Activated T-cell treated with anti-CD3 and anti-CD28 coated beads, Interleukin-2, amount 50 U/mL, for 1 hour (primary cell): ENCODE results near the gene PADI3.

Experiments
- DNase-seq: peaks from one replicate; pipeline ENCODE4 v3.0.0-alpha.2; 2020

The PADI3 gene

DNA sequence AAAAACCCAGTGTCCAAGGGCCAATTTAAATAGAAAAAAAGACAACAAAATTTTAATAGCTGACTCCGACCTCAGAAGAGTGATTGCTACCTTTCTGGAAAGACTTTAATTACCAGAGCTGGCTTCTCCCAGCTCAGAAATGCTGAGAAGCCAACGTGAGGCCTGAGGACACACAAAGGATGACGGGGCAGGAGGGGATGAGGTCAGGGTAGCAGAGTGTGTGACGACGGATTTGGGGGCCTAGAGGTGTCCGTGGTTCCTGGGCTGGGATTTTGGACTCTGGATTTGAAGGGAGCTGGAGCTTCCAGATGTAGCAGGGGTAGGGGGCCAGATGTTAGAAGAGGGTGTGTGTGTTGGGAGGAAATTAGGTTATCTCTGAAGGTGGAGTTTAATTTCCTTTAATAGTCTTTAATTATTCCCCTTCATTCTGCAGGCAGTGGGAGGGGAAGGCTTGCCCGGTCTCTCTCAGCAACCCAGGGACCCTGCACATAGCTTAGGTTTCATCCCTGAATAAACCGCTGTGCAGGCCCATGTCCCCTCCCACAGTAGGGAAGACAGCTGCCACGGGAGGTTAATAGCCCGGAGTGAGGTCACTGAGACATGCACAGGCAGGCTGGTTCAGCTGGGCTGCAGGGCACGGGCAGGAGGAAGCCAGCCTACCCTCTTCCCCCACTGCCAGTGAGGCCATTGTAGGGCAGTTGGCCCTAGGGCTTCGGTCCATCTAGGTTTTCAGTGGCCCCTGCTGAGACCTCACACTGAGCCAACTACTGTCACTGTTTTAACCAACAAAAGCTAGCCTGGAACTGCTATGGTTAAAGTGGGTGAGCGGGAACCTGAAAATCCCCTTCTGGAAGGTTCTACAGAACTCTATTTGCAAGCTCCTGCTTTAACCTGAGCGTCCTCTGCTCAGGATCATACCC is 3.8 kb upstream of the PADI3 start:
- DNase-seq = no peak

DNA sequence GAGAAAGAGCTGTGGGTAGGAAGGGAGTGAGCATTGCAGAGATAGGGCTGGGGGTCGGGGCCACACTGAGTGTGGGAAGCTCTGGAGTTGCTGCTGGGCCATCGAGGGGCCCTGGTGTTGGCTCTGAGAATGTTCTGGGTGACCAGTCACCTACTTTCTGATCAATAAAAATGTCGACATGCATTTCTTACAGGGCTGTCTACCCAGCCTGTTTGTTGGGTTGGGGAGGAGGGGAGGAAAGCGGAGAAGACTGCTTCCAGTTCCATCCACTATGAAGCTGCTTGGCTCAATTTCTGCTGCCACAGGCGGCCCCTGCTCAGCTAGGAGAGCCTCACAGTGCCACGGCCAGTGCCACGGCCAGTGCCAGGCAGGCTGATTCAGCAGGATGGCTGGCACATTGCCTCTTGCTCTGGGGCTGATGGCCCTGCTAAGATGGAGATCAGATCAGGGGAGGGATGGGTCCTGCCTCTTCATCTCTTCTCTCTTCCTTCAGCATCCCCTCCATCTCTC is 3.0 kb upstream of the PADI3 start:
- no peak for DNase-seq

DNA sequence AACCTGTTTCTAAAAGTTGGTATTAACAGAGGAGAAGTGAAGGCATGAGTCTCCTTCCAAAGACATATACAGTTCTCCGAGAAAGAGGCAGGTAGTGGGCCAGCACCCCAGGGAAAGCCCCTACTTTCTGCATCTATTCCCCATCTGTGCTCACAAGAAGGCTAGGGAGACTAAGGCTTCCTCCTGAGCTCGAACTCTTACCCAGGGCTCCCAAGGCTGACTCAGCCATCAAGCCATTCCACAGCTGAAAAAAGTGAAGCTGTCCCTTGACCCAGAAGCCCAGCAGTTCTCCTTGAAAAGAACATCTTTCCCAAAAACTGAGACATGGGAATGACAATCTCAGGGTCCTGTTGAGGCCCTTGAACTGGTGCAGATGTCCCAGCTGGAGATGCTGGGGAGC is 1.9 kb upstream of the PADI3 start:
- DNase-seq = no peak

DNA sequence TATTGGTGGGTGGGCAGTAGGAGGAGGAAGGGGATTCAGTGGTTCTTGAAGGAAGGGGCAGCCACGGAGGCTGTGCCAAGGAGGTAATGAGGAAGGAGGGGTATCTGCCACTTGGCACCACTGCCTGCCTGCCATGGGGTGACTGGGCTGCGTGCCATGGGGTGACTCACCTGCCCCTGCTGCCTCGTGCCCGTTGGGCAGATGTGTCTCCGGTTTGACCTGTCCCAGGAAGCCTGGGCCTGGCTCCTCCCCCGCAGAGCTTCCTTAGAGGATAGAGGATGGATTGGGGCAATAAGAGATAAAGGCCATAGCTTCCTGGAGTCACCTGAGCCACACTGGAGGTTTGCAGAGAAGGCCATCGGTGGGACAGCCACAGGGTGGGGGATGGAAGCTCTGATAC is 1.7 kb downstream of the PADI3 start:
- no peak for DNase-seq

DNA sequence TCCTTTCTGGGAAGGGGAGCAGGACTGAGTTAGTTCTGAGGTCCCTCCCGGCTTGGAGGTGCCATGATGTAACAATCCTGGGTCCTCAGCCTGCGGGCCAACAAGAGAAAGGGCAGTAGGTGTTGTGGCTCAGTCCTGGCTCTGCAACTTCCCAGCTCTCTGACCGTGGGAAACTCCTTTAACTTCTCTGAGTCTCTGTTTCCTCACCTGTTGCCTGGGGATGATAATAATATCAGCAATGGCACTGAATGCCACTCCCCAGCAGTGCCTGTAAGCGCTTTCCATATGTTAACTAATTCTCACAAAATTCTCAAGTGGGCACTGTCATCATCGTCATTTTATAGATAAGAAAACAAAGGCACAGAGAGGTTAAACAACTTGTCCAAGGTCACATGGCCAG is 2.3 kb downstream of the PADI3 start:
- no peak for DNase-seq

DNA sequence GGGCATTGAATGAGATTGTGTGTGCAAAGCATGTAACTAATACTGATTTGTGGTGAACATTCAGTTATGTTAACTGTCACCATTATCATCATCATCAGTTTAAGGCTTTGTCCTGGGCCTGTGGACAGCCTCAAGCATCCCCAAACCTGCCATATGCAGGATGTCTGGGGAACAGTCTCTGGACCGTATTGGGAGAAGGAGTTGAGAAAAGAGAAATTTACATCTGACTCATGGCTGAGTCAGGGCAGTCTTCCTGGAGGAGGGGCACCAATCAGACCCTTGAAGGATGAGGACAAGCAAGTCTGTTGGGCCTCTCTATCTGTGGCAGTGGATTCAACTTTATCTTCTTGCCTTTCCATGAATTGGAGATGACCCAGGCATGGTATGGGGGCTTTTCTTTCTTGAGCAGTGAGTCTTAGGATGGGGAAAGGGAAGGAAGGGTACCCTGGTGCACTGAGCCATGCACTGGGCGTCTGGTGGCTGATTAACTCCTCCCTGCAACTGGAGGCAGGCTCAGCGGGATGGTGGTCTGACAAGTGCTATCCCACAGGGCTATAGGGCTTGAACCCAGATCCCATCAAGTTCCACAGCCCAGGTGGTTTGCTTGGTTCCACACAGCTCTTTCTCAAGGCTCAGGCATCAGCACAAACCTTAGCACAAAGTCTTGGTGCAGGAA is 2.9 kb downstream of the PADI3 start:
- no peak for DNase-seq

DNA sequence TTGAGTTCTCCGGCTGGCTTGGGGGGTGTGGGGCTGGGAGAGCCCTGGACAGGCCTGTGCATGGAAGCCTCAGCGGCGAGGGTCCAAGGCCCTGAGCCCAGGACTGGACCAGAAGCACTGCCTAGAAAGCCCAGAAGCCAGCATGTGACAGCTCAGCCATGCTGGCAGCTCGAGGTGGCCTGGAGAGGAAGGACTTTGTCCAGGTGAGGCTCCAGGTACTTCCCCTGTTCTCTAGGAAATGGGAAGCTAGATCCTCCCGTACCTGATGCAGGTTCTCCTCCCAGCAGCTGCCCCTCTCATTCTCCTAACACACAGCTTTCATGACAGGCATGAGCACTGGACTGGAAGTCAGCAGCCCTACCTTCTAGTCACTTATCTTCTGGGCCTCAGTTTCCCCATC is 6.4 kb downstream of the PADI3 start:
- DNase-seq = no peak

DNA sequence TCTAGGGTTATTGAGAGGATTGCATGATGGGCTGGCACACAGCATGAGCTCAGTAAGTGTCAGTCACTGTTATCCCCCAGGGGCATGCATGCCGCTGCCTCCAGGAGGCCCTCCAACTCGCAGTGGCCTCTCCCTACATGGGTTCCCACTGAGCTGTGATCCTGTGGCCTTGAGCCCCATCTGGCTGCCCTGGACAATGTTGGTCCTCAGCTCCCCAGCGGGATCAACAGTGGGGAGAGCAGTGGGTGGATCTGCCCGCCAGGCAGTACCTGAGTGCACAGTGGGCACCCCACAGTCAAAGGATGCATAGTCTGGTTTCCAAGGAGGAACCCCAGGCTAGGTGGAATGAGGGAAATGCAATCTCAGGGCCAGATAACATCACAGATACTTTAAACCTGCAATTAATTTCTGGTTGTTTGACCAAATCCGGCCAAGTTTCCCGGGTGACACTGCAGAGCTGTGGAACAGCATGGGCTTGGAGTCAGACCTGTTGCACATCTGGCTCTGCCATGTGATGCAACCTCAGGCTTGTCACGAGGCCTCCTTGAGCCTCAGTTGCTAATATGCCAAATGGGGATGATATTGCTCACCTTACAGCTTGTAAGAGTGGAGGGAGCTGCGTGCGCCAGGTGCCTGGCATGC is 9.3 kb downstream of the PADI3 start:
- no peak for DNase-seq

DNA sequence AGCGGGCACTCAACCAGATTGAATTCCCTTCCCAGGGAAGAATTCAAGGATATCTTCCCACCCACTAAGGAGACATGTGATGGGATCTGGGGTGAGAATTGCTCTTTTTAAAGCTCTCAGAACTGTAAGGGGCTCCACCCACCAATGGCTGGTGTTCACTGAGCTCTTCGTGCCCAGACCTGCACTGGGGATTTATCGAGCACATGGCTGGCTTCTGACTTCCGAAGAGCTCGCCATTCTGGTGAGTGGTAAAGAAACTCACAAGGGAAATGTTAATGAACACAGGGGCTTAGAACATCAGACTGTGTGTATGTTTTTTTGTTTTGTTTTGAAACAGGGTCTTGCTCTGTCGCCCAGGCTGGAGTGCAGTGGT is 9.8 kb downstream of the PADI3 start:
- no peak for DNase-seq

DNA sequence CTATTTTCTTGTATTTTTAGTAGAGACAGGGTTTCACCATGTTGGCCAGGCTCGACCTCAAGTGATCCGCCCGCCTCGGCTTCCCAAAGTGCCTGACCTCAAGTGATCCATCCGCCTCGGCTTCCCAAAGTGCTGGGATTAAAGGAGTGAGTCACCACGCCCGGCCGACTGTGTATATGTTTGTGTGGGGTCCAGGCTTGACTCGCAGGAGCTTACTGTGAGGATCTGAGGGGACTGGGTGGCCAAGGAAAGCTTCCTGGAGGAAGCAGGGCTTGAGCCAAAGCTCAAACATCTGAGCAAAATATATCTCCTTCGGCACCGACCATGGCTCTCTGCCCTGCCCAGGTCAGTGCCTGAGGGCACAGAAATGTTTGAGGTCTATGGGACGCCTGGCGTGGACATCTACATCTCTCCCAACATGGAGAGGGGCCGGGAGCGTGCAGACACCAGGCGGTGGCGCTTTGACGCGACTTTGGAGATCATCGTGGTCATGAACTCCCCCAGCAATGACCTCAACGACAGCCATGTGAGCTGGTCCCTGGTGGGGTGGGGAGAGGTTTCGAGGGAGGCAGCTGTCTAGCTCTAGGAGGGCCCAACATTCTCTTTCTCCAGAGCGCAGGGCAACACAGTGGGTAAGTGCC is 10.5 kb downstream of the PADI3 start:
- DNase-seq = no peak

DNA sequence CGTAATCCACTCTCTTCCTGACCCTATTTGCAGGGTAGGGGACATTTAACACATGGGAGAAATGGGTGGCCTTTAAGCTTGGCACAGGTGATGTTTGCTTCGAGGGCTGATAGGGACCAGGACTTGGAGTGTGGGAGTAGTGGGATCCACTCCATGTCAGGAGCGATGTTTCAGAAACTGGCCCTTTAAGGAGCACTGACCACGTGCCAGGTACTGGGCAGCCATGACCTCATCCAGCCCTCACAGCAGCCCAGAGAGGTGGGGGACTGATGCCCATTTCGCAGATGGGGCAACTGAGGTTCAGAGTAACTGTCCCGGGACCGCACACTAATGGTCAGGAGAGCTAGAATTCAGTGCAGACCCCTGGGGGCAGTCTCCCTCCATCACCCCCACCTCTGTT is 11.4 kb downstream of the PADI3 start:
- no peak for DNase-seq

DNA sequence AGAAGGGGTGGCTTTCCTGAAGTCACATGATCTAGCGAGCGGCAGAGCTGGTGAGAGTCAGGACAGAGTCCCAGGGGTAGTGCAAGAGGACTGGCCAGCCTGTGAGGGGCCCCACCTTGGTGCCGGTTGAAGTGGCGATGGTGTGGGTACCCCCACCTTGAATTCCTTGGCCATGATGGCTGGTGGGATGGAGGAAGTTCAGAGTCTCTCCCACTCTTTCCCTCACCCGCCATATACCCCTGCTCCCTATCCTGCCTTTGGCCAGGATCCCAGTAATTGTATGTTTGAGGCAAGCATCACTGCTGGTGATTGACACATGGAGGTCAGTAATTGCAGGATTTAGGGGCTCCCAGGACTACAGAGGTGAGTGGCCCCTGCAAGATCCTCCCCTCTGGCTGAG is 11.8 kb downstream of the PADI3 start:
- DNase-seq = no peak

DNA sequence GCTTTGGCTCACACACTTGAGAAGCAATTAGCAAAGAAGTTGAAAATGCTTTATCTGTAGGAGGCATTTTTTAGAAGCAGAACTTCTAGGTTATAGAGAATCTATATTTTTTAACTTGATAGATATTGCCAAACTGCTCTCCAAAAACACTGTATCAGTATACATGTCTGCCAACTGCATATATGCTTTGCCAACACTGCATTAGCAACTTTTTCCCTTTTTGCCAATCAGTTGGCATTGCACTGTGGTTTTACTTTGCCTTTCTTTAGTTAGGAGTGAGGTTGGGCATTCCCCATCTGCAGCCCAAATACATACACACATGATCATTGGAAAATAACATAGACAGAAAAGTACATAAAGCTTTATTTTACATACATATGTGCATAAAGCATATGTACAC is 15.0 kb downstream of the PADI3 start:
- DNase-seq = no peak

DNA sequence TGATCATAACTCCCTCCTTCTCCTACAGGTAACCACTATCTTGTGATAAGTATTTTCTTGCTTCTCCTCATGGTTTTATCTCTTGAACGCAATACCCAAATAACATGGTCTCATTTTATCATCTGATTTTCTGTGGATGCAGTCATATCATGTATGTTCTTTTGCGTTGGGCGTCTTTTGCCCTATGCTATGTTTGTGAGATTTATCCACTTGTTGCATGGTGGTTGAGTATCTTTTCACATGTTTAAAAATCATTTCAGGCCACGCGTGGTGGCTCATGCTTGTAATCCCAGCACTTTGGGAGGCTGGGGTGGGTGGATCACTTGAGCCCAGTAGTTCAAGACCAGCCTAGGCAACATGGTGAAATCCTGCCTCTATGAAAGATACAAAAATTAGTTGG is 15.6 kb downstream of the PADI3 start:
- no peak for DNase-seq

DNA sequence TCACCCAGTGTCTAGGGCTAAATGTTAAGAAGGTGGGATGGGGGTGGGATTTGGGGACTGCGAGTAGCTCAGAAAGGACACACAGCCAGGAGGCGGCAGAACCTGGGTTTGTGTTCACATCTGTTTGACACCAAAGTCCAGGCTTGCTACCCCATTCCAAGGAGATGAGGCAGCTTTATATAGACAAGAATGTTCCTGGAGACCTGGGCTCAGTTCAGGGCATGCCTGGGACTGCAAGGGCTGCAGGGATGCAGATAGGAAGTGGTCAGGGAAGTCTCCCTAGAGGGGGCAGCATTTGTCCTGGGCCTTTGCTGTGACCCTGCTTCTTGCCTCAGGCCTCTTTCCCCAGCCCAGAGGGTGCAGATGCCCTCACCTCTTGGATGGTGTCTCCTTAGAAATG is 16.3 kb downstream of the PADI3 start:
- DNase-seq = no peak

DNA sequence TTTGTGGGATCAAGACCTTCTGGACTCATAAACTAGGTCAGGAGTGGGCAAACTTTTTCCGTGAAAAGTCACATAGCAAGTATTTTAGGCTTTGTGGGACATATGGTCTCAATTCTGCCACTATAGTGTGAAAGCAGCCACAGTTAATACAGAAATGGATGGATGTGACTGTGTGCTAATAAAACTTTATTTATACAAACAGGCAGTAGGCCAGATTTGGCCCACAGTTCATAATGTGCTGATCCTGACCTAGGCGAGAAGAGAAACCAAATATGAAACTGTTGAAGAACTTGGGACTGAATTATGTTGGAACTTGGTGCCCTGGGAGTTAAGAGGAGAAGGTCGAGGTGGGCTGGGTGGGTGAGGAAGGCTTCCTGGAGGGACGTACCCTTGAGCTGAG is 17.1 kb downstream of the PADI3 start:
- no peak for DNase-seq

DNA sequence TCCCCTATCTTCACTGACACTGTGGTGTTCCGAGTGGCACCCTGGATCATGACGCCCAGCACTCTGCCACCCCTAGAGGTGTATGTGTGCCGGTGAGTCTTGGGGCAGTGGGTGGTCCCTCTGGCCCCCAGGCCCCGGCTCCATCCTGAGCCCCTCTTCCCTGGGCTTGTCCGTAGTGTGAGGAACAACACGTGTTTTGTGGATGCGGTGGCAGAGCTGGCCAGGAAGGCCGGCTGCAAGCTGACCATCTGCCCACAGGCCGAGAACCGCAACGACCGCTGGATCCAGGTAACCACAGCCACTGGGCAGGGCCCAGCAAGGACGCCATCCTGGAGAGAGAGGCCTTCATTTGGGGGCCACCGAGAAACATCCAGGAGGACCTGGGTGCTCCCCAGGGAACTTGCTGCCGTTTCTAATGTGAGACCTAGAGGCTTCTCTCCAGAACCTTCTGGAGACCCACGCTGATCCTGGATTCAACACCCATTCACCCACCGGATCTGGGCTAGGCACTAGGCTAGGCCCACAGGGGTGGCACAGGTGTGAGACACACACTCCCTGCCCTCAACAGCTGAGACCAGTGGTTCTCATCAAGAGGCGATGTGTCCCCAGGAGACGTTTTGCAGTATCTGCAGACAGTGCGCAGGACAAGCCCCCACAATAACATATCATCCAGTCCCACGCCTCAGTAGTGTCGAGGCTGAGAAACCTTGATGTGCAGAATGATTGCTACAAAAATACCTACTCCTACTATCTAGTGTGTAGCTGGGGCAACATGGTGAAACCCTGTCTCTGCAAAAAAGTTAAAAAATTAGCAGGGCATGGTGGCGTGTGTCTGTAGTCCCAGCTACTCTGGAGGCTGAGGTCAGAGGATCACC is 22.2 kb downstream of the PADI3 start:
- DNase-seq = no peak

DNA sequence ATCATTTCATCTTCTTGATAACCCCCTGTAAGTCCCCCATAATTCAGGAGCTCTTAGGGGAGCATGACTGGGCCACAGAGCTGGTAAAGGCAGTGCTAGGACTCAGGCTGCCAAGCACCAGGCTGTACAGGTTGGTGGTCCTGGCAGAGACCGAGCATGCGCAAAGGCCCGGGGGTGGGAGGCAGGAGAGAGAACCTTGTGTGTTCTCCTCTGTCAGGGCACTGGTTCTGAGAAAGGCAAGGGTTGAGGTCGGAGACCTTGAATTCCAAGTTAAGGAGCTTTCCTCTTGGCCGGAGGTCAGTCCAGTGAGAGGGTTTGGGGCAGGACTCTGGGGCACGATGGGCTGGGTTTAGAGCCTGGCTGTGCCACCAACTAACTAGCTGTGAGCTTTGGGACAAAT is 23.2 kb downstream of the PADI3 start:
- no peak for DNase-seq

DNA sequence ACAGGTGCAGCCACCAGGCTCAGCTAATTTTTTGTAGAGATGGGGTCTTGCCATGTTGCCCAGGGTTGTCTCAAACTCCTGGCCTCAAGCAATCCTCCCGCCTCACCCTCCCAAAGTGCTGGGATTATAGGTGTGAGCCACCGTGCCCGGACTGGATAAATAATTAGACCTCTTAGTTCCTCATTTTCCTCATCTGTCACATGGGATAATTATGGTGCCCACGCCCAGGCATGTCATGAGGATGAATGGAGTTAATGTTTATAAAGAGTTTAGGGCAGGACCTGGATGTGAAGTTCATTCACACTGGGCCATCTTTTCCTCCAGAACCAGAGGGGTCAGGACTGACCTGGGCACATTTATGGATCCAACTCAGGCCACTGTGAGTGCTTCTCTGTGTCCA is 23.7 kb downstream of the PADI3 start:
- DNase-seq = no peak

DNA sequence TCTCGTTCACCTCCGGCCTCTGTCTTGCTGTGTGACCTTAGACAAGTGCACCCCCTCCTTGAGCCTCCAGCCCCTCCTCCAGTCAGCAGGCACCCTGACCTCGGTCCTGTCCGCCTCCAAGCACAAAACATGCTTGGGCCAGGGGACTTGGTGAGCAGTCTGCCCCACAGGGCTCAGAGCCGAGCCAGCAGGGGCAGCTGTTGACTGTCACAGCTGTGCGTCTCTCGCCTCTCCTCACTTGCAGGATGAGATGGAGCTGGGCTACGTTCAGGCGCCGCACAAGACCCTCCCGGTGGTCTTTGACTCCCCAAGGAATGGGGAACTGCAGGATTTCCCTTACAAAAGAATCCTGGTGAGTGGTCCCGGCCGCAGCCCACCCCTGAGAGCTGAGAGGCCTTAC is 24.2 kb downstream of the PADI3 start:
- DNase-seq = no peak

DNA sequence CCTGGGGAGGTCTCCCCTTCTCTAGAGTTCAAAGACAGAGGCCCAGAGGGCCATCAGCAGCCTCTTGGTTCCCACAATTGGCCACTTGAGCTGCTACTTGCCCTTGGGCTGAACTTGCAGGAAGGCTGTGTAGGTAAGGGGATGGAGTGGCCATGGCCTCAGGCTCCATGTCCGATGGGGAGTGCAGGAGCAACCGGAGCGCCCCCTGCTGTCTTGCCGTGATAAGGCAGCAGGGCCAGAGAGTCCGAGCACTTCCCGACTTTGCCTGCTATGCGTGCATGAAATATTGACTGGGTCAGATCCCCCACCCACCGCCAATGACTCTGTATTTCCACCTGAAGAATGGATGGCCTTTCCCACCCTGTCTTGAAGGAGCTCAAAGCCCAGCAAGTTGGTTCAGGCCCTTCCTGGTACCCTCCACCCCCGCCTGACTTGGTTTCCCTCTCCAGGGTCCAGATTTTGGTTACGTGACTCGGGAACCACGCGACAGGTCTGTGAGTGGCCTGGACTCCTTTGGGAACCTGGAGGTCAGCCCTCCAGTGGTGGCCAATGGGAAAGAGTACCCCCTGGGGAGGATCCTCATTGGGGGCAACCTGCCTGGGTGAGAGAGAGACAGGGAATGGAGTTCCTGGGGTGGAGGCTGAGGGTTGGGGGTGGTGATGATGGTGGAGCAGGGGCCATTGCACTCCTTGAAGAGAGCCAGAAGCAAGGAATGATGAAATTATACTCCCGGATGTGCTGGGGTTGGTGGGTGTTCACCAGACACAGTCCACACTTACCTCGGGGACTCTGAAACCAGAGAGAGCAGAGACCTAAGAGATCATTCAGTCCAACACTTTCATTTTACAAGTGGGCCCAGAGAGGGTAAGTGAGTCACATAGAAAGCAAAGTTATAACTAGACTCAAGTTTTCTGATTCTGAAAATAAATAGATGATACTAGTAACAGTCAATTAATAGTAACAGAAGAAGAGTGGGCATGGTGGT is 25.6 kb downstream of the PADI3 start:
- DNase-seq = no peak
